NB4 (cell line): Measurements from ENCODE around the gene DLGAP4.

ENCODE experiments used
- CTCF ChIP-seq: IDR thresholded peaks from one replicate; pipeline ENCODE4 v1.5.1; 2012; ENCODE audit warnings: low read depth, low read length
- MAX ChIP-seq: IDR thresholded peaks from 2 replicates; pipeline ENCODE4 v1.6.1; 2011; ENCODE audit warnings: low read depth, low read length
- MYC ChIP-seq: IDR thresholded peaks from 2 replicates; pipeline ENCODE4 v1.6.1; 2011; ENCODE audit warnings: low read depth, low read length
- POLR2A ChIP-seq: IDR thresholded peaks from 2 replicates; pipeline ENCODE4 v1.6.1; 2011; ENCODE audit warnings: mild to moderate bottlenecking; ENCODE audit not compliant: insufficient read length; ENCODE audit errors: extremely low read depth

DNA sequence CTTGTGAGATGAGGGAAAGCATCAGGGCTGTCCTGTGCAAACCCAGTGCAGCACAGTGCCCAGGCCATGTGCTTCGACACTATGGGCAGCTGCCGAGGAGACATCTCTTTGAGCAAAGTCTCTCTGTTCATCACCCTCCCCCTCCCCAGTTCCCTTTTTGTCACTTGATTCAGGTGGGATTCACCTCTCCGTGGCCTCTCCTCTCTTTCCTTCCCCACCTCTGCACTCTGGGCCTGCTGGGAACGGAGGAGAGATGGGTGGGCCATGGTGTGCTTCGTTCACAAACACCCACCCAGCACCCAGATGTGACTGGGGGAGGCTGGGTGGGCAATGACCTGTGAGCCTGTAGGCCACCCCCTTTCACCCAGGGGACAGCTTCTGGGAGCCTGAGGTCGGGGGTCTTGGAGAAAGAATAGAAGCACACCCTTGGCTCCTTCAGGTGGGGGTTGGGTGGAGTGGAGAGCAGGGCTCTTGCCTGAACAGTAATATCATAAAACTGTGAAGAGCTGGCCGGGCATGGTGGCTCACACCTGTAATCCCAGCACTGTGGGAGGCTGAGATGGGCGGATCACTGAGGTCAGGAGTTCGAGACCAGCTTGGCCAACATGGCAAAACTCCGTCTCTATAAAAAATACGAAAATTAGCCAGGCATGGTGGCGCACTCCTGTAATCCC lies 33.5 kb upstream of the DLGAP4 start:
- TF ChIP-seq MYC: no peak
- no peak for TF ChIP-seq CTCF
- no peak for TF ChIP-seq POLR2A
- TF ChIP-seq MAX: no peak
